ENCODE measurements around the gene DIP2C. TPM values are rescaled to one million over a fixed set of nuclear protein-coding genes. Genes with fewer than 3 reads are reported as not detected.

DIP2C gene
- total RNA-seq, 2 donors from 2014 or later, result 21.1 to 23.8 TPM

DNA sequence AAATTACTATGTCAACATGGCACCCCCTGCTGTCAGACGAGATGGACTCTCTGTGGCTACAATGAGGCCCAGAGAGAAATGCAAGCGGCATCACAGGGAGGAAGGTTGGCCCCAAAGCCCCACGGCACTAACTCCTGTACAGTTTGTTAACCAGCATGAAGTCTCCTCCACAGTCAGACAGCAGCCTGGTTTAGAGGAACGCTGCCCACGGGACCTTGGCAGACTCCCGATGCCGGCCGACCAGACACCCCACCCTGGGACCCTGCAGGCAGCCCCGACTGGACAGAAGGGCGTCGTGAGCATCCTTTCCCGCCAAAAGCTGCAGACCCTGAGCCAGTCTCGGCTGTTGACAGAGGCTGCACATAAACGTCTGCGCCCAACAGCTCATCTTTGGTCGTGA is 158.8 kb downstream of the DIP2C start:
- Histone ChIP-seq H3K4me3 (no peak overlapping the region), H3K27me3 (no peaks in the 10 kb centered on the region), H3K36me3 (no peaks in the 10 kb centered on the region), H3K4me1 (no peaks in the 10 kb centered on the region), H3K9me3 (no peaks in the 10 kb centered on the region), H3K27ac (no peak overlapping the region)
- TF ChIP-seq, protein P1, sequence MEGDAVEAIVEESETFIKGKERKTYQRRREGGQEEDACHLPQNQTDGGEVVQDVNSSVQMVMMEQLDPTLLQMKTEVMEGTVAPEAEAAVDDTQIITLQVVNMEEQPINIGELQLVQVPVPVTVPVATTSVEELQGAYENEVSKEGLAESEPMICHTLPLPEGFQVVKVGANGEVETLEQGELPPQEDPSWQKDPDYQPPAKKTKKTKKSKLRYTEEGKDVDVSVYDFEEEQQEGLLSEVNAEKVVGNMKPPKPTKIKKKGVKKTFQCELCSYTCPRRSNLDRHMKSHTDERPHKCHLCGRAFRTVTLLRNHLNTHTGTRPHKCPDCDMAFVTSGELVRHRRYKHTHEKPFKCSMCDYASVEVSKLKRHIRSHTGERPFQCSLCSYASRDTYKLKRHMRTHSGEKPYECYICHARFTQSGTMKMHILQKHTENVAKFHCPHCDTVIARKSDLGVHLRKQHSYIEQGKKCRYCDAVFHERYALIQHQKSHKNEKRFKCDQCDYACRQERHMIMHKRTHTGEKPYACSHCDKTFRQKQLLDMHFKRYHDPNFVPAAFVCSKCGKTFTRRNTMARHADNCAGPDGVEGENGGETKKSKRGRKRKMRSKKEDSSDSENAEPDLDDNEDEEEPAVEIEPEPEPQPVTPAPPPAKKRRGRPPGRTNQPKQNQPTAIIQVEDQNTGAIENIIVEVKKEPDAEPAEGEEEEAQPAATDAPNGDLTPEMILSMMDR (IDR thresholded peaks at IDR 0.05), result no peak
- DNase-seq (ENCODE audit: low spot score), result no peak

DNA sequence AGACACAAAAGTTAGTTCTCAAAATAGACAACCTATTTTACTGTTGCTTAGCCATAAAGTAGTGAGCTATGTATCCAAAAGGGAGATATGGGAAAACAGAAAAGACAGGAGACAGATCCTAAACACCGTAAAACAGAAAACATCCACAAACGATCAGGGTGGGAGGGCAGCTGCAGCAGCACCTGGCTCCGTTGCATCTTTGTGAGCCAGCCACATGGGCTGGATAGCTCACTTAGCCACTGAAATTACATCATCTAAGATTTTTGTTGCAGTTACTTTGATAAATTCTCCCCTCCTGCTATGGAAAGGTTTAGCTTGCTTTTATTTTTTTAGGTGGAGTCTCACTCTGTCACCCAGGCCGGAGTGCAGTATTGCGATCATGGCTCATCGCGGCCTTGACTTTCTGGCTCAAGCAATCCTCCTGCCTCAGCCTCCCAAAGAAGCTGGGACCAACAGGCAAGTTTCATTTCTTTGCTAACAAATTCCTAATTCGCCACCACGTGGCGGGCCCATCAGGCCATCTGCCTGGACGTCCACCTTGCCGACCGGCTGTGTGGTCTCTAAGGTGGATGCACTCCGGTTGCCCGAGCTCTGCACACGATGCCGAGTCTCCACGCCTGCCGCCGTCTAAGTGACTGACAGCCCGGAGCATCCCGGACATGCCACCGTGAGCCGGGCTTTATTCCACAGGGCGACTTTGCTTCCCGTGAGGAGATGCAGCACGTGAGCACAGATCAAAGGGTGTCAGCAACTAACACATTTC is 159.8 kb downstream of the DIP2C start:
- no peaks in the 10 kb centered on the region for H3K36me3 ChIP-seq
- no peak overlapping the region for H3K27ac ChIP-seq
- no peaks in the 10 kb centered on the region for H3K9me3 ChIP-seq
- no peak for DNase-seq (ENCODE audit: low spot score)
- no peaks in the 10 kb centered on the region for H3K27me3 ChIP-seq
- no peaks in the 10 kb centered on the region for H3K4me1 ChIP-seq
- TF ChIP-seq, protein P1 (IDR thresholded peaks at IDR 0.05), result no peak
- H3K4me3 ChIP-seq, result no peak overlapping the region

DNA sequence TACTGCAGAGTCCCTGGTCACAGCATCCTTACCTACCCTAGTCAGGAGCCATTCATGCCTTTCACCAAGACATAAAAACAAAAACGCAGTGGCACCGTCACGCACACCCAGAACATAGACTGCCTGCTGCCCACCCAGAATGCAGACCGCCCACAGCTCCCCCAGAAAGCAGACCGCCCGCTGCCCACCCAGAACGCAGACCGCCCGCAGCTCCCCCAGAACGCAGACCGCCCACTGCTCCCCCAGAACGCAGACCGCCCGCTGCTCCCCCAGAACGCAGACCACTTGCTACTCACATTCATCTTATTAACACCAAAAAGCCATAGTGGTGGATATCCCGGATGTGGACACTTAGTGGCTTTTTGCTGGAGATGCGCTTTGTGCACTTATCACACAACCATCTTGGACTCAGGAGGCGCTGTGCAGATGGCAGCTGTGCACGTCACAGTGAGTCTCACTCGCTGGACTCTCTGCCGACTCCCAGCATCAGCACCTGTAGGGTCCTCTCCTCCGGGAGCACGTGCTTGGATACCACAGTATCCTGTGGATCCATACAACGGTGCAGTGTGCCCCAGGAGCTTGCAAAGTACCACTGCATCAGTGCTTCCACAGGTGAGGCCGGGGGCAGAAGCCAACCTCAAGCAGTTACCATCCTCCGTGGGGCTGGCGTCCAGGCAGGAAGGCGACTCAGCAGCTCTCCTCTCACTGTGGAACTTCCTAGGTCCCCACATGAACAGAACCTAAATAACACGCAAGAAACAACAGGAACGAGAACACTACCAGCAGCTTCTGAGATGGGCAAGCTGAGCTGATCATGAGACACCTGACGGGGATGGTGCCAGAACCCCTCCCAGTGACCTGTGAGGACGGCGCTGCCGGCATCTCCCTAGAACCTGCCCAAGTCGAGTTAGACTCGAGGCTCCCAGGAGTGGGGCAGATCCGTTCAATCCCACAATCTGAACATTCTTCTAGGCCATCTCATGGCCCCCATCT is 161.0 kb downstream of the DIP2C start:
- Histone ChIP-seq H3K9me3 (no peaks in the 10 kb centered on the region), H3K36me3 (no peaks in the 10 kb centered on the region), H3K27ac (no peak overlapping the region), H3K4me1 (no peaks in the 10 kb centered on the region), H3K4me3 (no peak overlapping the region), H3K27me3 (no peaks in the 10 kb centered on the region)
- TF ChIP-seq, protein P1 (IDR thresholded peaks at IDR 0.05), result no peak
- DNase-seq (ENCODE audit: low spot score), result no peak

DNA sequence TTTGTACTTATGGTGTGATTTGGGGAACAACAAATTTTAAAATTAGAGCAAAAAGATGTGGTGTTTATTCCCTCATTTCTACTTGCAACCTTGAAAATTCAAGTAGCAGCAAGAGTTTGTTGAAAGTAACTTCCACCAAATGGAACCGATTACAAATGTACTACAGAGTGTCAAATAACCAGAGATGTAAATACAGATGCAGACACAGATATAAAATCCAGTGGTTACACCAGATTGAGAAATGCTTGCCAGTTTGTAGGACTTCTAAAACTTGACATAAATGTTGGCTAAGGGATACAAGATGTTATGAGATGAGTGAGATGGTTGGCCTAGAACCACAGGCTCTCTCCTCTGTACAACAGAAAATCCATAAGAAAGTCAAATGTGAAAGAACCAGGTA is 162.1 kb downstream of the DIP2C start:
- no peaks in the 10 kb centered on the region for H3K4me1 ChIP-seq
- H3K27ac ChIP-seq, result no peak overlapping the region
- no peaks in the 10 kb centered on the region for H3K27me3 ChIP-seq
- no peaks in the 10 kb centered on the region for H3K36me3 ChIP-seq
- no peak for DNase-seq (ENCODE audit: low spot score)
- no peak overlapping the region for H3K4me3 ChIP-seq
- no peaks in the 10 kb centered on the region for H3K9me3 ChIP-seq
- TF ChIP-seq, protein P1 (IDR thresholded peaks at IDR 0.05), result no peak

DNA sequence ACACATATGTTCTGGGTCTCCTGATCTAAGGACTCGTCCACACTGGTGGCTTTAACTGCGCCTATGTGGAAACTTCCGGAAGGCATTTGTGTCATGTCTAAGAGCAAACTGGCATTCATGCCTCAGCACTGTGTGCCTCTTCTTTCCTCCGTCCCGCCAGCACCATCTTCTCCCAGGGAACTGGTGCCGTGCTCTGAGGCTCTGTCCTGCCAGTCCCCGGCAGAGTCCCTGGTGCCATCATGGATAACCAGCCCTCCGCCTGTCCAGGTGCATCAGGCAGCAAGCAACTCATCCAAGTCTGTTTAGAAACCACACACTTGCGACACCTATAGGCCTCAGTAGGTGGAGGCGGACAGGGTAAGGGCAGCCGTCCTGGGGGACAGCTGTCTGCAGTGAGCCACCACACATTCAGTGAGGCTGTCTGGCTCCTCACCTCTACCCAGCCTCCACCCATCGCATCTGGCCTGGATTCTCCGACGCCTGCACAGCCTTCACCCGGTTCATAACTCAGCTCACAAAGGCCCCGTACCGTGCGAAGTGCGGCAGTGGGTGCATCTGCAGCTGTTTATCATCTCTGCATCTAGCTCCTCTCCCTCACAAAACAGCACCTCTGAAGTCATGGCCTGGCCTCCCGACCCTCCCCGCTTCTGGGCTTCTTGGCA is 162.7 kb downstream of the DIP2C start:
- no peak overlapping the region for H3K27ac ChIP-seq
- peaks cover 0 to 4% of the 10 kb centered on the region in 2 donors for H3K4me1 ChIP-seq
- H3K9me3 ChIP-seq, result no peaks in the 10 kb centered on the region
- TF ChIP-seq, protein P1 (IDR thresholded peaks at IDR 0.05), result no peak
- no peak for DNase-seq (ENCODE audit: low spot score)
- no peak overlapping the region for H3K4me3 ChIP-seq
- H3K36me3 ChIP-seq, result no peaks in the 10 kb centered on the region
- H3K27me3 ChIP-seq, result no peaks in the 10 kb centered on the region
